Activated CD4-positive, alpha-beta T cell treated with anti-CD3 and anti-CD28 coated beads, Interleukin-2, amount 10 ng/mL, durations not matched to agents 24 days and 14 days (primary cell): Measurements from ENCODE around the gene LIPC. TPM values are rescaled to one million over a fixed set of nuclear protein-coding genes. Genes with fewer than 3 reads are reported as not detected.
A peak's percentile ranks its signal among the peaks of the same experiment; 100 is the strongest.

Experiments
- DNase-seq: peaks from one replicate; pipeline ENCODE4 v3.0.0; 2022
- H3K27ac Mint-ChIP-seq: one replicate; pipeline ENCODE4 v1.8.0; 2022; ENCODE audit warnings: mild to moderate bottlenecking, mixed read lengths
- H3K27me3 Mint-ChIP-seq: one replicate; pipeline ENCODE4 v1.8.0; 2022; ENCODE audit warnings: mixed read lengths
- H3K36me3 Mint-ChIP-seq: one replicate; pipeline ENCODE4 v1.8.0; 2022; ENCODE audit warnings: low read depth, mild to moderate bottlenecking, mixed read lengths
- H3K4me1 Mint-ChIP-seq: one replicate; pipeline ENCODE4 v1.8.0; 2021; ENCODE audit warnings: mixed read lengths
- H3K4me3 Mint-ChIP-seq: one replicate; pipeline ENCODE4 v1.8.0; 2022; ENCODE audit warnings: mild to moderate bottlenecking, moderate library complexity, mixed read lengths
- H3K9me3 Mint-ChIP-seq: one replicate; pipeline ENCODE4 v1.8.0; 2021; ENCODE audit warnings: mixed read lengths
- intact Hi-C: fragments of 100-400 bp; cut with micrococcal nuclease; formaldehyde crosslinking; loops from one replicate; pipeline ENCODE4 v1.15.1; 2023
- total RNA-seq: library from RNA; stranded (reverse); gene quantifications from 2 replicates; pipeline ENCODE4 v1.2.3, GENCODE V29; 2022

LIPC gene
- total RNA-seq, 1 donor from 2014 or later: 0.93 TPM

GRCh38 chr15:58497046-58497785 lies 65.4 kb downstream of the LIPC start:
- Mint-ChIP-seq H3K27me3 (no peaks in the 10 kb centered on the region), H3K4me3 (no peak overlapping the region), H3K9me3 (peaks cover 16% of the 10 kb centered on the region), H3K36me3 (peaks cover 1% of the 10 kb centered on the region), H3K27ac (no peak overlapping the region), H3K4me1 (peaks cover 35% of the 10 kb centered on the region)
- intact Hi-C loops: no loop called here
- DNase-seq: no peak

GRCh38 chr15:58498821-58499580 lies 67.2 kb downstream of the LIPC start:
- Mint-ChIP-seq H3K27ac (no peak overlapping the region), H3K9me3 (peaks cover 16% of the 10 kb centered on the region), H3K36me3 (peaks cover 1% of the 10 kb centered on the region), H3K27me3 (no peaks in the 10 kb centered on the region), H3K4me1 (peaks cover 30% of the 10 kb centered on the region), H3K4me3 (no peak overlapping the region)
- intact Hi-C loops: no loop called here
- no peak for DNase-seq

DNA sequence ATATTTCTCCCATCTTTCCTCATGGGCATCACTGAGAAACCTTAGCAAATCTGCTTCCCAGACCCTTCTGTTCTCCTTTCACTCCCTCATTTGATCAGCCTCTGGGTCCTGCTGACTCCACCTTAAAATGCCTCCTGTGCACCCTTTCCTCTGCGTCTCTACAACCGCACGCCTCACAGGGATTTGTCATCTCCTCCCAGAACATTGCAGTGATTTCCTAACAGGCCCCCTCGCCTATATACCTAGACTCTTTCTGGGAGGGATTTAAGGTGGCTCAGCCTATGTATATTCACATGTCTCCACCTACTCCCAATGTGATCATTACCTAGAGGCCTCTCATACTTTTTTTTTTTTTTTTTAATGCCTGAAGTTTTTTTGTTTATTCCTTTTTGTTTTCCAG lies 69.2 kb downstream of the LIPC start:
- Mint-ChIP-seq H3K27me3 (no peaks in the 10 kb centered on the region), H3K9me3 (peaks cover 13% of the 10 kb centered on the region), H3K27ac (no peak overlapping the region), H3K4me3 (no peak overlapping the region), H3K36me3 (peaks cover 4% of the 10 kb centered on the region), H3K4me1 (peaks cover 32% of the 10 kb centered on the region)
- no peak for DNase-seq
- intact Hi-C loops: no loop called here

GRCh38 chr15:58501636-58502188 lies 69.9 kb downstream of the LIPC start:
- Mint-ChIP-seq H3K4me1 (peaks cover 34% of the 10 kb centered on the region), H3K4me3 (no peak overlapping the region), H3K36me3 (peaks cover 4% of the 10 kb centered on the region), H3K27me3 (no peaks in the 10 kb centered on the region), H3K27ac (no peak overlapping the region), H3K9me3 (peaks cover 16% of the 10 kb centered on the region)
- intact Hi-C loops: no loop called here
- no peak for DNase-seq

- Mint-ChIP-seq H3K36me3 (peaks cover 4% of the 10 kb centered on the region), H3K4me1 (peaks cover 34% of the 10 kb centered on the region), H3K9me3 (peaks cover 27% of the 10 kb centered on the region), H3K27ac (peak overlapping the region; percentile 86), H3K27me3 (no peaks in the 10 kb centered on the region), H3K4me3 (no peak overlapping the region)
- intact Hi-C loops: no loop called here
- no peak for DNase-seq
These were observed 71.6 kb downstream of the LIPC start for GRCh38 chr15:58503139-58504027.

GRCh38 chr15:58504674-58505234 lies 73.0 kb downstream of the LIPC start:
- peaks cover 3% of the 10 kb centered on the region for H3K36me3 Mint-ChIP-seq
- H3K9me3 Mint-ChIP-seq: peaks cover 27% of the 10 kb centered on the region
- peaks cover 33% of the 10 kb centered on the region for H3K4me1 Mint-ChIP-seq
- intact Hi-C loops: no loop called here
- DNase-seq: peak; percentile 65
- peak overlapping the region; percentile 86 for H3K27ac Mint-ChIP-seq
- peak overlapping the region; percentile 30 for H3K4me3 Mint-ChIP-seq
- no peaks in the 10 kb centered on the region for H3K27me3 Mint-ChIP-seq

- H3K36me3 Mint-ChIP-seq: peaks cover 3% of the 10 kb centered on the region
- intact Hi-C loops: no loop called here
- no peak overlapping the region for H3K4me3 Mint-ChIP-seq
- peaks cover 27% of the 10 kb centered on the region for H3K9me3 Mint-ChIP-seq
- no peak for DNase-seq
- no peaks in the 10 kb centered on the region for H3K27me3 Mint-ChIP-seq
- peaks cover 33% of the 10 kb centered on the region for H3K4me1 Mint-ChIP-seq
- no peak overlapping the region for H3K27ac Mint-ChIP-seq
These were observed 73.8 kb downstream of the LIPC start for GRCh38 chr15:58505581-58505980.

DNA sequence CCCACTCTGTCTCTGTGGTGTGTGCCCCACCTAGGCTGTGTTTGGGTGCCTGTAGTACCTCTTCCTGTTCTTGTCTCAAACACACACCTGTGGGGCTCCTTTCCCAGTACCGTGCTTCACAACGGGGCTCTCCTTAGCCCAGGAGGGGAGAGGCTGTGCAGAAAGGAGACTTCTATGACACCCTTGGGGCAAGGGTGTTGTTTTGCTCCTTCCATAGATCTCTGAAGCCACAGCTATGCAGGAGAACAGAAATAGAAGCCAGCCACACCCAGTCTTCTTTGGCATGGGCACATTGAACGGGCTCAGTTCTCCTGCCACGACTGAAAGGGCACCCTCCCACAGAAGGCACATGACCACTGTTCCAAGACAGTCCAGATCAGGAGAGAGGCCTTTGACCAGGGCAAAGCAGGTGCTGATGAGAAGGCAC lies 74.3 kb downstream of the LIPC start:
- intact Hi-C loops: no loop called here
- peak; percentile 63 for DNase-seq
- H3K36me3 Mint-ChIP-seq: peaks cover 3% of the 10 kb centered on the region
- peak overlapping the region; percentile 36 for H3K4me3 Mint-ChIP-seq
- H3K9me3 Mint-ChIP-seq: peaks cover 22% of the 10 kb centered on the region
- peaks cover 29% of the 10 kb centered on the region for H3K4me1 Mint-ChIP-seq
- H3K27me3 Mint-ChIP-seq: no peaks in the 10 kb centered on the region
- peak overlapping the region; percentile 80 for H3K27ac Mint-ChIP-seq

GRCh38 chr15:58506783-58507668 lies 75.2 kb downstream of the LIPC start:
- H3K36me3 Mint-ChIP-seq: peaks cover 3% of the 10 kb centered on the region
- H3K9me3 Mint-ChIP-seq: peaks cover 22% of the 10 kb centered on the region
- peaks cover 29% of the 10 kb centered on the region for H3K4me1 Mint-ChIP-seq
- no peaks in the 10 kb centered on the region for H3K27me3 Mint-ChIP-seq
- H3K27ac Mint-ChIP-seq: peak overlapping the region; percentile 80
- no peak overlapping the region for H3K4me3 Mint-ChIP-seq
- DNase-seq: no peak
- intact Hi-C loops: no loop called here

GRCh38 chr15:58509556-58509955 lies 77.8 kb downstream of the LIPC start:
- H3K4me1 Mint-ChIP-seq: peaks cover 32% of the 10 kb centered on the region
- H3K27me3 Mint-ChIP-seq: no peaks in the 10 kb centered on the region
- DNase-seq: no peak
- H3K9me3 Mint-ChIP-seq: peaks cover 20% of the 10 kb centered on the region
- peaks cover 1% of the 10 kb centered on the region for H3K36me3 Mint-ChIP-seq
- intact Hi-C loops: no loop called here
- no peak overlapping the region for H3K4me3 Mint-ChIP-seq
- no peak overlapping the region for H3K27ac Mint-ChIP-seq

- no peak overlapping the region for H3K27ac Mint-ChIP-seq
- peaks cover 27% of the 10 kb centered on the region for H3K9me3 Mint-ChIP-seq
- no peaks in the 10 kb centered on the region for H3K27me3 Mint-ChIP-seq
- peaks cover 28% of the 10 kb centered on the region for H3K4me1 Mint-ChIP-seq
- H3K36me3 Mint-ChIP-seq: peaks cover 5% of the 10 kb centered on the region
- no peak overlapping the region for H3K4me3 Mint-ChIP-seq
- intact Hi-C loops: no loop called here
- DNase-seq: no peak
These were observed 79.2 kb downstream of the LIPC start for GRCh38 chr15:58510715-58511598.

DNA sequence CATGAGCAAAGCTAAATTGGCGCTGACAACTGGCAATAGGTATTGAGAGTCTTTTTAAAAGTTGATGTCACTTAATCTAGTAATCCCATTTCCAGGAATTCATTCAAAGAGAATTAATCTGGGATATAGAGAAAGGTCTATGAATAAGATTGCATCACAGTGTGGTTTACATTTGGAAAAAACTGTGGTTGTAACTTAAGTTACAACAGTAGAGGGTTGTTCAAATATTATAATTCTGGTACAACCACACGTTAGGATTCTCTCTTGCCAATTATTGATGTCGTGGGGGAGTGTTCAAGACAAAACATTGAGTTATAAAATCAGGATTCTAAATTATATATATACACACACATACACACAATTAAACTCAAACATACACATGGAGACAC lies 79.8 kb downstream of the LIPC start:
- DNase-seq: no peak
- Mint-ChIP-seq H3K36me3 (peaks cover 8% of the 10 kb centered on the region), H3K9me3 (peaks cover 24% of the 10 kb centered on the region), H3K27ac (no peak overlapping the region), H3K4me1 (peaks cover 28% of the 10 kb centered on the region), H3K27me3 (no peaks in the 10 kb centered on the region), H3K4me3 (no peak overlapping the region)
- intact Hi-C loops: no loop called here
